Measurements from ENCODE around the gene MXD1. TPM values are rescaled to one million over a fixed set of nuclear protein-coding genes. Genes with fewer than 3 reads are reported as not detected.
"Not testable (repeated sequence)": the region's sequence is repeated elsewhere in the genome, so short reads cannot be mapped to it uniquely, and the experiment has no call there.

MXD1 gene
- 4.6 and 4.8 TPM in 2 replicates for total RNA-seq

- DNase-seq (ENCODE audit: extremely low read depth, low read depth, low spot score), result no peak
Observed at GRCh38 chr2:69914950-69915945, at the start of gene MXD1. TSS of gene MXD1 (plus strand) at chr2:69915109. CDS start at chr2:69915331, 222 bp downstream.

GRCh38 chr2:69888451-69888850 lies 26.5 kb upstream of the MXD1 start:
- DNase-seq (ENCODE audit: extremely low read depth, low read depth, low spot score), result no peak

- no peak for DNase-seq (ENCODE audit: extremely low read depth, low read depth, low spot score)
Observed at GRCh38 chr2:69889302-69889701, 25.6 kb upstream of the MXD1 start.

- DNase-seq (ENCODE audit: extremely low read depth, low read depth, low spot score), result no peak
Observed at GRCh38 chr2:69890881-69891280, 24.0 kb upstream of the MXD1 start.

- DNase-seq (ENCODE audit: extremely low read depth, low read depth, low spot score), result not testable (repeated sequence)
Observed at GRCh38 chr2:69892838-69893424, 22.0 kb upstream of the MXD1 start.

- DNase-seq (ENCODE audit: extremely low read depth, low read depth, low spot score), result no peak
Observed at GRCh38 chr2:69893684-69894551, 21.0 kb upstream of the MXD1 start, which contains the start of gene SNRNP27. TSS of gene SNRNP27 (plus strand) at chr2:69893956. CDS start at chr2:69893985, 29 bp downstream.

- not testable (repeated sequence) for DNase-seq (ENCODE audit: extremely low read depth, low read depth, low spot score)
Observed at GRCh38 chr2:69894737-69895136, 20.2 kb upstream of the MXD1 start.

GRCh38 chr2:69902213-69902922 lies 12.5 kb upstream of the MXD1 start:
- DNase-seq (ENCODE audit: extremely low read depth, low read depth, low spot score), result no peak

GRCh38 chr2:69907216-69907615 lies 7.7 kb upstream of the MXD1 start:
- no peak for DNase-seq (ENCODE audit: extremely low read depth, low read depth, low spot score)

- DNase-seq (ENCODE audit: extremely low read depth, low read depth, low spot score), result no peak
Observed at GRCh38 chr2:69911985-69912563, 2.8 kb upstream of the MXD1 start.

- peak; percentile 99 for DNase-seq (ENCODE audit: extremely low read depth, low read depth, low spot score)
Observed at GRCh38 chr2:69914164-69914949, 552 bp upstream of the MXD1 start.

GRCh38 chr2:69916106-69916505 lies 1.2 kb downstream of the MXD1 start:
- DNase-seq (ENCODE audit: extremely low read depth, low read depth, low spot score), result no peak

GRCh38 chr2:69917852-69918251 lies 2.9 kb downstream of the MXD1 start:
- DNase-seq (ENCODE audit: extremely low read depth, low read depth, low spot score), result peak; percentile 88

- DNase-seq (ENCODE audit: extremely low read depth, low read depth, low spot score), result no peak
Observed at GRCh38 chr2:69918401-69918800, 3.5 kb downstream of the MXD1 start.

GRCh38 chr2:69923116-69923515 lies 8.2 kb downstream of the MXD1 start:
- no peak for DNase-seq (ENCODE audit: extremely low read depth, low read depth, low spot score)

GRCh38 chr2:69926849-69927515 lies 12.1 kb downstream of the MXD1 start:
- no peak for DNase-seq (ENCODE audit: extremely low read depth, low read depth, low spot score)

GRCh38 chr2:69931832-69932595 lies 17.1 kb downstream of the MXD1 start:
- no peak for DNase-seq (ENCODE audit: extremely low read depth, low read depth, low spot score)

- DNase-seq (ENCODE audit: extremely low read depth, low read depth, low spot score), result no peak
Observed at GRCh38 chr2:69932596-69932922, 17.6 kb downstream of the MXD1 start.

All from glomerular endothelial cell (primary cell).